ENCODE data around the gene KDM4B. TPM values are rescaled to one million over a fixed set of nuclear protein-coding genes. Genes with fewer than 3 reads are reported as not detected.

Gene KDM4B
- total and polyA plus RNA-seq, 9 of the 15 experiments (the other 6 are each of a cell fraction or from before 2014, with no cell fraction given) = 0.21 to 29.9 (median 7.3) TPM

- TF ChIP-seq ZNF407 (IDR thresholded peaks at IDR 0.05; ENCODE audit: low read depth) (no peak), TCF15 (CRISPR knock-in tag; IDR thresholded peaks at IDR 0.05) (no peak), MTA2 (IDR thresholded peaks at IDR 0.05; ENCODE audit: low read depth) (no peak), ATF3 (IDR thresholded peaks at IDR 0.05) (peak; percentile 63), ATF3 (CRISPR knock-in tag; conservative IDR thresholded peaks at IDR 0.05) (no peak), CREB3 (tag; conservative IDR thresholded peaks at IDR 0.05; ENCODE audit: low read depth) (no peak), SRSF9 (IDR thresholded peaks at IDR 0.05; ENCODE audit: borderline replicate concordance, low read depth, low read length) (no peak), RBM34 (IDR thresholded peaks at IDR 0.05; ENCODE audit: borderline replicate concordance, insufficient read depth, low read length) (no peak), FOXK1 (CRISPR knock-in tag; IDR thresholded peaks at IDR 0.05; ENCODE audit: borderline replicate concordance) (no peak), BACH1 (tag; IDR thresholded peaks at IDR 0.05) (no peak), NCOA6 (IDR thresholded peaks at IDR 0.05) (no peak), SMARCC2 (IDR thresholded peaks at IDR 0.05; ENCODE audit: low read depth) (0 out of 2 replicates have a peak, but pooled peaks have one; percentile 51), THAP12 (CRISPR knock-in tag; IDR thresholded peaks at IDR 0.05) (no peak), MEIS2 (IDR thresholded peaks at IDR 0.05; ENCODE audit: partially characterized antibody) (peak; percentile 9)
Observed at GRCh38 chr19:5172859-5173630, 204.1 kb downstream of the KDM4B start (continued).
